Mammary epithelial cell (primary cell): Measurements from ENCODE around the gene SCO2.

Experiments
- CTCF ChIP-seq, 2 donors: IDR thresholded peaks in 1 of 2; conservative IDR thresholded peaks in 1 of 2; 2 replicates each; pipeline ENCODE4 v1.5.1; 2011 to 2012; ENCODE audit warnings: inconsistent platforms in 2 of 2, low read length in 2 of 2, mild to moderate bottlenecking in 2 of 2, control low read depth in 1 of 2, low read depth in 1 of 2; ENCODE audit not compliant: insufficient read depth in 1 of 2; ENCODE audit errors: extremely low read depth in 1 of 2
- EZH2 ChIP-seq: IDR thresholded peaks from 2 replicates; pipeline ENCODE4 v1.6.1; 2012; ENCODE audit warnings: low read length, inconsistent platforms, borderline replicate concordance

DNA sequence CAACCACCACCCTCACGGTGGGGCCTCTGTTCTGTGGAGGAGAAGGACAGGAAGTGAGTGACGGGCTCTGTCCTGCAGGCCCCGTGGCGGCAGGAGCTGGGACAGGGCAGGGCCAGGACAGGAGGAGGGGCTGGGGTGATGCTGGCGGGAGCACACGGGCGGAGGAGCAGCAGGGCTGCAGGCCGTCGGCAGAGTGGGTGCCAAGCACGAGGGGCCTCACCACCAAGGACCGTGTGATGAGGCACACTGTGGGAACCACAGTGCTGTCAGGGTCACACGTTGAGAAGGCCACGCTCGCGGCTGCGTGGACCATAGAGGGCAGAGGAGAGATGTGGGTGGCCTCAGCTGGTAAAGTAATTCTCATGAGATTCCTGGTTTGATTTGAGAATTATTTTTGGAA lies 8.5 kb downstream of the SCO2 start:
- TF ChIP-seq CTCF (conservative IDR thresholded peaks at IDR 0.05 in 1 of 2, IDR thresholded peaks at IDR 0.05 in 1 of 2; ENCODE audit: extremely low read depth in 1 of 2, insufficient read depth in 1 of 2, low read depth in 1 of 2, low read length in 2 of 2) (no peak), EZH2 (no peak)
